ENCODE measurements around the gene MICU1.
"Not testable (repeated sequence)": the region's sequence is repeated elsewhere in the genome, so short reads cannot be mapped to it uniquely, and the experiment has no call there.

The MICU1 gene, protein sequence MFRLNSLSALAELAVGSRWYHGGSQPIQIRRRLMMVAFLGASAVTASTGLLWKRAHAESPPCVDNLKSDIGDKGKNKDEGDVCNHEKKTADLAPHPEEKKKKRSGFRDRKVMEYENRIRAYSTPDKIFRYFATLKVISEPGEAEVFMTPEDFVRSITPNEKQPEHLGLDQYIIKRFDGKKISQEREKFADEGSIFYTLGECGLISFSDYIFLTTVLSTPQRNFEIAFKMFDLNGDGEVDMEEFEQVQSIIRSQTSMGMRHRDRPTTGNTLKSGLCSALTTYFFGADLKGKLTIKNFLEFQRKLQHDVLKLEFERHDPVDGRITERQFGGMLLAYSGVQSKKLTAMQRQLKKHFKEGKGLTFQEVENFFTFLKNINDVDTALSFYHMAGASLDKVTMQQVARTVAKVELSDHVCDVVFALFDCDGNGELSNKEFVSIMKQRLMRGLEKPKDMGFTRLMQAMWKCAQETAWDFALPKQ

DNA sequence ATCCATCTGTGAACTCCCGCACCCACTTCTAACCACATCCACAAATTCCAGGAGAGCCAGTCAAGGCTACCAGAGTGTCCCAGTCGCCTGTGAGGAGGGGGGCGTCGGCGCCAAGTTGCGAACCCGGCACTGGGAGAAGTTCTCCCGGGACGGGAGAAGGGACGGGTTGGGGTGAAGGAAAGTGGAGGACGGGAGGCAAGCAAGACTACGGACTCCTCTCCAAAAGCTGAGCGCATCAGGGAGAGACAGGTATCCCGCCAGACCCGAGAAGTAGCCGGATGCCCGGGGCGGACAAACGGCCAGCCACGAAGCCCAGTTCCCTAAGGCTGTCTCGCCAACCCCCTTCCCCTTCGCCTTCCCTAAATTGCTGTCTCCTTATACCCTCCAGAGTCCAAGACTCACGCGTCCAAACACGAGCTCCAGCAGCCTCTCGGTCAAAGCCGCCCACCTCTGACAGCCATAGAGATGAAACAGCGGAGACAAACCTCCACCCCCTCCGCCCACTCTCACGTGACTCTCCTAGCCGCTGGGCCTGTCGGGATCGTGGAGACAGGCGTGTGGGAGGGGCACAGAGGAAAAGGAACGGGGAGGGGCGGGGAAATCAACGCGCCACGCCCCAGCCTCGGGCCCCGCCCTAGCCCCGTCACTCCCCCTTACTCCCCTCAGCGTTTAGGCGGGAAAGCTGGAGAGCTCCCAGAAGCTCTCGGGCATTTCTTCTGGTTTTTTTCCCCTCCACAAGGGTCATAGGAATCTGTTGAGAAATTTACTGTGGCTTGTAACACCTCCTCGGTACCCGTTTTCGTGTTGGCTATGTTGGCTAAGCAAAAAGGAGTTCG is at the start of gene MICU1:
TSS of gene MICU1 (minus strand) at position 472 of the 836 bp plus-strand sequence. CDS start 59,286 bp downstream, outside the sequence.
- peak; percentile 81 for DNase-seq

GRCh38 chr10:72674174-72674573 is 48.3 kb upstream of the MICU1 start:
- DNase-seq, result not testable (repeated sequence)

GRCh38 chr10:72673280-72673679 is 47.4 kb upstream of the MICU1 start:
- no peak for DNase-seq

- no peak for DNase-seq
These were observed 41.5 kb upstream of the MICU1 start for GRCh38 chr10:72667207-72667864.

DNA sequence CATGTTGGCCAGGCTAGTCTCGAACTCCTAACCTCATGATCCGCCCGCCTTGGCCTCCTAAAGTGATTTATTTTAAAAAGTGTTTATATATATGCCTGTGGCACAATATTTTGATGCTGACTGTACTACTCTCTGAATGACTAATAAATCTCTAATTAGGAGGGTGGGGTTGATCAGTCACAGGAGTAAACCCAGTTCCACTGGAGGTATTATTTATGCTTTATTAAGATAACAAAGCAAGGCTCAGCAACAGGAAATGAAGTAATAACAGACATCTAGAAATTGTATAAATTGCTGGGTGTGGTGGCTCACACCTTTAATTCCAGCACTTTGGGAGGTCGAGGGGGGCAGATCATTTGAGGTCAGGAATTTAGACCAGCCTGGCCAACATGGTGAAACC is 40.0 kb upstream of the MICU1 start:
- no peak for DNase-seq

- no peak for DNase-seq
These were observed 38.1 kb upstream of the MICU1 start for GRCh38 chr10:72663971-72664370.

GRCh38 chr10:72661431-72661830 is 35.6 kb upstream of the MICU1 start:
- DNase-seq, result no peak

- no peak for DNase-seq
These were observed 34.3 kb upstream of the MICU1 start for GRCh38 chr10:72660220-72660619.

DNA sequence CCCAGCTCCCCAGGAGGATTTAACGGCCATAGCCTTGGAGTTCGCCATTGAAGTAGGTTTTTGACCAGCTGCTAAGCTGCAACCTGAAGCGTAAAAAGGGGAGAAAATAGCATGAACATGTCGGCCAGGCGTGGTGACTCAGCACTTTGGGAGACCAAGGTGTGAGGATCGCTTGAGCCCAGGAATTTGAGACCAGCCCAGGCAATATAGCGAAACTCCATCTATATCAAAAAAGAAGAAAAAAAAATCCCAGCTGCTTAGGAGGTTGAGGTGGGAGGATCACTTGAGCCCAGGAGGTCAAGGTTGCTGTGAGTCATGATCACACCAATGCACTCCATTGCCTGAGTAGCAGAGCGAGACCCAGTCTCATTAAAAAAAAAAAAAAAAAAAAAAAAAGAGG is 33.8 kb upstream of the MICU1 start:
- no peak for DNase-seq

DNA sequence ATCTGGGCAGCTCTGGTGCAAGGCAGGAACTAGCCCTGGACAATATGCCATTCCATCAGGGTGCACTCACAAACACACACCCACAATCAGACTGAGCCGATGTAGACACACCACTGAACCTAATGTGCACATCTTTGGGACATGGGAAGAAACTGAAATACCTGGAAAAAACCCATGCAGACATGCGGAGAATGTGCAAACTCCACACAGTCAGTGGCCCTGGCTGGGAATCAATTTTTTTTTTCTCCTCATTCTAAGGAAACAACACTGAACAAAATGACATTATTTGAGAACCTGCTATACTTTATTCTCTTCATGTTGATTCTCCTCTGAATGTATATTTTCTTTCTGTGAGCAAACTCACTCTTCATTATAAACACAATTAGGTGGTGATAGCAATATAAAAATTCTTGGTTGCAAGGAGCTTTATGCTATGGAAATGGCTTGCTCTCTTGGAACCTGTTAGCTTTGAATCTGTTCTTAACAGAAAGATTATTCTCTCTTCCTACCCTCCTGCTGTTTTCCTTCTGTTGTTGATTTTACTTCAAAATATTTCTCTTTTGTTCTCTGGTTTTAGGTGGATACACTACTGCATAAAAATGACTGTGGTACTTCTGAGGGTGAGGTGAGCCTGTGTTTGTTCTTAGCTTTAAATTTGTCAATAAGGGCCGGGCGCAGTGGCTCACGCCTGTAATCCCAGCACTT is 33.0 kb upstream of the MICU1 start:
- no peak for DNase-seq

- no peak for DNase-seq
These were observed 28.8 kb upstream of the MICU1 start for GRCh38 chr10:72654720-72655119.

- DNase-seq, result no peak
These were observed 27.7 kb upstream of the MICU1 start for GRCh38 chr10:72653383-72654096.

- no peak for DNase-seq
These were observed 23.4 kb upstream of the MICU1 start for GRCh38 chr10:72649291-72649690.

GRCh38 chr10:72648301-72648700 is 22.4 kb upstream of the MICU1 start:
- DNase-seq, result no peak

- not testable (repeated sequence) for DNase-seq
These were observed 21.1 kb upstream of the MICU1 start for GRCh38 chr10:72646971-72647370.

- DNase-seq, result no peak
These were observed 19.5 kb upstream of the MICU1 start for GRCh38 chr10:72645263-72645858.

GRCh38 chr10:72642318-72642717 is 16.4 kb upstream of the MICU1 start:
- DNase-seq, result no peak

- no peak for DNase-seq
These were observed 13.6 kb upstream of the MICU1 start for GRCh38 chr10:72639441-72639873.

DNA sequence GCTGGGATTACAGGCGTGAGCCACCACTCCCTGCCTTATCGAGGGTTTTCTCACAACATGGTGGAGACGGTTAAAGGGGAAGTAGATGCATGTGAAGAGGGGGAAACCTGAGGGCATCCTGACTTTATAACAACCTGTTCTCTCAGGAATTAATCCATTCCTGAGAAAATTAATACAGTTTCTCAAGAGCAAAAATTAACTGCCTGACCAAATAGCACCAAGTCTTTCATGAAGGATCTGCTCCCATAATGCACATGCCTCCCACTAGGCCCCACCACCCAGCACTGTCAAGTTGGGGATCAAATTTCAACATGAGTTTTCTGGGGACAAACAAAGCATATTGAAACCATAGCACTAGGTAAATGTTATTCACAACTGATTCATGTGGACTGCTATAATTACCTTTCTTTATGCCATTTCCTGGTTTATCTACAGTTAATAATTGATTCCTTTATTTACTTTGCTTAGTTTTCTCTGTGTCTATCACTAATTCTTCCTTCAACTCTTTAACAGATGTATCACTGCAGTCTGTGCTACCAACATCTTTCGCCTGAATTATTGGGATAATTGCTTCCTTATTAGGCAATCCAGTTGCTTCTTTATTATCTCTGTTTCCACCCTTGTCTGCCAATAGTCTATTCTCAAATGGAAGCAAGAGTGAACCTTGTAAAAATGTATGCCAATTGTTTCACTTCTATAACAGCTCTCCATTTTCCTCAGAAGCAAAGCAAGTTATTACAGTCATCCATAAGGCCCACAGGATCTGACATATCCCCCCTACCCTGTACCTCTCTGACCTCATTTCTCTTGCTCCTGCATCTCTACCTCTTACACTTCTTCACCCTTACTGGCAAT is 12.9 kb upstream of the MICU1 start:
- no peak for DNase-seq

DNA sequence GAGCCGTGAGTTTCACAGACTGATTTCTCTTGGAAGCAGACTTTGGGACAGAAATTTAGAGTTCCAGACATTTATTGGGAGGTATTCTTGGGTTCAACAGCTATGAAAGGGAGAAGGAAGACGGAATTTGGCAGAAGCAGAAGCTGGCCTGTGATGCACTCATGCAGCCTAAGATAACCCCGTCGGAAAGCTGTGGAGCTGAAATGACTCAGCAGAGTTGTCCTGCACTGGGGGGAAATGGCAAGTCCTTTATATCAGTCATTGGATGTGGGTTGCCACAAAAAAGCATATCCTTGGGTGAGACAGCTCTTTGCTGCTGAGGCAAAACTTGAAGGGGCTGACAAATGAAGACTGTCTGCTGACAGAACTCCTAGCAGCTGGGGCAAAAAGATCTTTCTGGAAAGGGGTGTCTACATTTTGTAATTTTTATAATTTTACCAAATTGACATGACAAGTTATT is 11.5 kb upstream of the MICU1 start:
- no peak for DNase-seq

Data from NCI-H2107 (cell line).